Keratinocyte (primary cell): Measurements from ENCODE around the gene KCNF1. TPM values are rescaled to one million over a fixed set of nuclear protein-coding genes. Genes with fewer than 3 reads are reported as not detected.

Experiments used
- DNase-seq: peaks from one replicate; pipeline ENCODE4 v3.0.0-alpha.2; 2011; ENCODE audit warnings: low read depth, missing footprints, low spot score
- FAIRE-seq: peaks from 2 replicates; lab custom pipeline; 2011; peaks lifted over from hg19 to GRCh38; lab: Jason Lieb, UNC
- H2AFZ ChIP-seq: 2 replicates; pipeline ENCODE4 v1.6.0; 2012; ENCODE audit warnings: low read length, control low read depth, inconsistent platforms; ENCODE audit not compliant: control insufficient read depth
- H3K27ac ChIP-seq: 2 replicates; pipeline ENCODE4 v1.5.1; 2011; ENCODE audit warnings: low read length; ENCODE audit not compliant: control insufficient read depth, insufficient read depth
- H3K27me3 ChIP-seq: 3 replicates; pipeline ENCODE4 v1.6.0; 2011; ENCODE audit warnings: low read length; ENCODE audit not compliant: control insufficient read depth, insufficient read depth; ENCODE audit errors: extremely low read depth
- H3K36me3 ChIP-seq, 2 experiments: 2 replicates in 1 of 2; 3 replicates in 1 of 2; pipeline ENCODE4 v1.5.1; 2011; ENCODE audit warnings: low read length in 2 of 2, mild to moderate bottlenecking in 1 of 2; ENCODE audit not compliant: control insufficient read depth in 2 of 2, insufficient read depth in 2 of 2; ENCODE audit errors: extremely low read depth in 1 of 2
- H3K4me1 ChIP-seq: 3 replicates; pipeline ENCODE4 v1.5.1; 2011; ENCODE audit warnings: low read length; ENCODE audit not compliant: control insufficient read depth, insufficient read depth; ENCODE audit errors: extremely low read depth
- H3K4me2 ChIP-seq: 3 replicates; pipeline ENCODE4 v1.6.0; 2011; ENCODE audit warnings: low read depth, low read length; ENCODE audit not compliant: control insufficient read depth, insufficient read depth; ENCODE audit errors: extremely low read depth
- H3K4me3 ChIP-seq, 3 experiments: fragments of 200-600 bp in 1 of 3; sonication (generic) in 1 of 3; 2 replicates in 2 of 3; 3 replicates in 1 of 3; pipeline ENCODE4 v1.5.1; 2011 to 2016; ENCODE audit warnings: low read length in 3 of 3, mild to moderate bottlenecking in 3 of 3, control low read depth in 2 of 3, inconsistent platforms in 1 of 3, low read depth in 1 of 3, mixed read lengths in 1 of 3, mixed run types in 1 of 3, moderate library complexity in 1 of 3; ENCODE audit not compliant: control insufficient read depth in 2 of 3, insufficient read depth in 2 of 3; ENCODE audit errors: extremely low read depth in 1 of 3
- H3K79me2 ChIP-seq: 2 replicates; pipeline ENCODE4 v1.6.0; 2012; ENCODE audit warnings: low read length; ENCODE audit not compliant: control insufficient read depth, insufficient read depth
- H3K9ac ChIP-seq: 3 replicates; pipeline ENCODE4 v1.6.0; 2011; ENCODE audit warnings: low read length; ENCODE audit not compliant: control insufficient read depth, insufficient read depth; ENCODE audit errors: extremely low read depth
- H3K9me1 ChIP-seq: 3 replicates; pipeline ENCODE4 v1.6.0; 2011; ENCODE audit warnings: low read length; ENCODE audit not compliant: control insufficient read depth, insufficient read depth; ENCODE audit errors: extremely low read depth
- H3K9me3 ChIP-seq: 2 replicates; pipeline ENCODE4 v1.5.1; 2012; ENCODE audit warnings: low read depth, low read length; ENCODE audit not compliant: control insufficient read depth
- H4K20me1 ChIP-seq: 3 replicates; pipeline ENCODE4 v1.6.0; 2011; ENCODE audit warnings: low read length; ENCODE audit not compliant: control insufficient read depth, insufficient read depth; ENCODE audit errors: extremely low read depth
- EZH2 ChIP-seq: IDR thresholded peaks from one replicate; pipeline ENCODE4 v1.6.1; 2012; ENCODE audit warnings: inconsistent platforms, mild to moderate bottlenecking, low read length, moderate library complexity
- dilution Hi-C: fragments of 300-500 bp; cut with MboI; formaldehyde crosslinking; loops from one replicate; pipeline ENCODE4 v1.7.0; 2020; ENCODE audit warnings: low sequenced_read_pairs; ENCODE audit not compliant: extremely low pct_ligation_motif_present
- polyA plus RNA-seq, 5 experiments: library from polyadenylated mRNA; depleted of rRNA in 3 of 5; stranded (reverse) in 3 of 5; stranded (forward) in 1 of 5; unstranded in 1 of 5; fragments of >200 nt; gene quantifications; 1 replicate in 1 of 5; 2 replicates in 3 of 5; 3 replicates in 1 of 5; pipeline versions ENCODE4 v1.2.1 to v1.2.3, GENCODE V29; 2011 to 2012; ENCODE audit warnings: missing spikeins in 2 of 5, low read depth in 1 of 5, low replicate concordance in 1 of 5
- TF ChIP-seq, protein P1 (sequence below), 3 experiments: IDR thresholded peaks in 1 of 3; conservative IDR thresholded peaks in 1 of 3; optimal IDR thresholded peaks in 1 of 3; 2 replicates in 2 of 3; 3 replicates in 1 of 3; pipeline versions ENCODE3 to v1.5.1; 2011; ENCODE audit warnings: low read length in 3 of 3, mild to moderate bottlenecking in 3 of 3, moderate library complexity in 2 of 3, control low read depth in 1 of 3, inconsistent platforms in 1 of 3; ENCODE audit not compliant: insufficient read depth in 2 of 3; ENCODE audit errors: extremely low read depth in 1 of 3

KCNF1 gene
- polyA plus RNA-seq, 1 donor (not counting 4 experiments of a cell fraction or from before 2014, with no cell fraction given) = 0.05 TPM

DNA sequence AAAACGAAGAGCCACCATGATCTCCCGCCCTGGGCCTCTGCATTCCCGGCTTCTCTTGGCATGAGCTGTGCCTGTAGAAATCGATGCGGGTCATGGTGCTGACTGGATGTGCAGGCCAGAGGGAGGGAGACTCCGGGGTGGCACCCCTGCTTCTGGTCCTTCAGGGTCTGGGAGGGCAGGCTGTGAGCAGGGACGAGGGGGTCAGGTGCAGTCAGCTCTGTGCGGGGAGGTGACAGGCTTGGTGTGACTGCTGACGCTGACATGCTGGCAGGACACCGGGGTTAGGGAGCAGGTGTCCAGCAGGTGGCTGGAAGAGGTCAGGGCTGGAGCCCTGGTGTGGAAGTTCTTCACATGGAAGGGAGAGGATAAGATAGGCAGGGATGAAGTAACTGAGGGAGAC, 48.7 kb upstream of the KCNF1 start:
- dilution Hi-C loops = no loop called here
- Histone ChIP-seq H3K79me2 (no peaks in the 10 kb centered on the region), H3K4me2 (no peak overlapping the region), H3K9me3 (no peaks in the 10 kb centered on the region), H4K20me1 (no peaks in the 10 kb centered on the region), H3K9ac (no peak overlapping the region), H3K27me3 (peaks cover 17% of the 10 kb centered on the region), H3K9me1 (no peaks in the 10 kb centered on the region), H3K4me3 (no peak overlapping the region), H2AFZ (no peak overlapping the region), H3K27ac (no peak overlapping the region), H3K36me3 (no peaks in the 10 kb centered on the region), H3K4me1 (no peaks in the 10 kb centered on the region)
- FAIRE-seq (no peak), DNase-seq (no peak)
- TF ChIP-seq, protein P1, sequence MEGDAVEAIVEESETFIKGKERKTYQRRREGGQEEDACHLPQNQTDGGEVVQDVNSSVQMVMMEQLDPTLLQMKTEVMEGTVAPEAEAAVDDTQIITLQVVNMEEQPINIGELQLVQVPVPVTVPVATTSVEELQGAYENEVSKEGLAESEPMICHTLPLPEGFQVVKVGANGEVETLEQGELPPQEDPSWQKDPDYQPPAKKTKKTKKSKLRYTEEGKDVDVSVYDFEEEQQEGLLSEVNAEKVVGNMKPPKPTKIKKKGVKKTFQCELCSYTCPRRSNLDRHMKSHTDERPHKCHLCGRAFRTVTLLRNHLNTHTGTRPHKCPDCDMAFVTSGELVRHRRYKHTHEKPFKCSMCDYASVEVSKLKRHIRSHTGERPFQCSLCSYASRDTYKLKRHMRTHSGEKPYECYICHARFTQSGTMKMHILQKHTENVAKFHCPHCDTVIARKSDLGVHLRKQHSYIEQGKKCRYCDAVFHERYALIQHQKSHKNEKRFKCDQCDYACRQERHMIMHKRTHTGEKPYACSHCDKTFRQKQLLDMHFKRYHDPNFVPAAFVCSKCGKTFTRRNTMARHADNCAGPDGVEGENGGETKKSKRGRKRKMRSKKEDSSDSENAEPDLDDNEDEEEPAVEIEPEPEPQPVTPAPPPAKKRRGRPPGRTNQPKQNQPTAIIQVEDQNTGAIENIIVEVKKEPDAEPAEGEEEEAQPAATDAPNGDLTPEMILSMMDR (optimal IDR thresholded peaks at IDR 0.05 in 1 of 3, IDR thresholded peaks at IDR 0.05 in 1 of 3, conservative IDR thresholded peaks at IDR 0.05 in 1 of 3; ENCODE audit: extremely low read depth in 1 of 3, insufficient read depth in 2 of 3, low read length in 3 of 3) = no peak
- no peak for TF ChIP-seq EZH2

DNA sequence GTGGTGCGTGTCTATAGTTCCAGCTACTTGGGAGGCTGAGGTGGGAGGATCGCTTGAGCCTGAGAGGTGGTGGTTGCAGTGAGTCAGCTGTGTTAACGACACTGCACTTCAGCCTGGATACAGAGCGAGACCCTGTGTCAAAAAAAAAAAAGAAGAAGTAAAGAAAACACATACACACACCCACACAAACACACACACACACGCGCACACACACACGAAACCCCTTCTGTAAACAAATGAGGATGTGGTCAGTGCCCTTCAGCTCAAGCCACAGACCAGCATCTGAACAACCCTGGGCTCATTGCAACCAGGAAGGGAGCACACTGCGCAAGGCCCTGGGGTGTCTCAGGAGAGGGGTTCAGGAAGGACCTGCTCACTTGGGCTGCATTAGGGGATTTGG, 47.9 kb upstream of the KCNF1 start:
- Histone ChIP-seq H3K9me1 (no peaks in the 10 kb centered on the region), H4K20me1 (no peaks in the 10 kb centered on the region), H3K79me2 (no peaks in the 10 kb centered on the region), H3K4me2 (no peak overlapping the region), H3K27me3 (peaks cover 17% of the 10 kb centered on the region), H3K36me3 (no peaks in the 10 kb centered on the region), H3K4me3 (no peak overlapping the region), H3K4me1 (no peaks in the 10 kb centered on the region), H3K27ac (no peak overlapping the region), H3K9me3 (no peaks in the 10 kb centered on the region), H3K9ac (no peak overlapping the region), H2AFZ (no peak overlapping the region)
- DNase-seq (no peak), FAIRE-seq (no peak)
- dilution Hi-C loops = no loop called here
- no peak for TF ChIP-seq EZH2
- TF ChIP-seq, protein P1 (optimal IDR thresholded peaks at IDR 0.05 in 1 of 3, IDR thresholded peaks at IDR 0.05 in 1 of 3, conservative IDR thresholded peaks at IDR 0.05 in 1 of 3; ENCODE audit: extremely low read depth in 1 of 3, insufficient read depth in 2 of 3, low read length in 3 of 3) = no peak
